Activated CD4-positive, CD25-positive, alpha-beta regulatory T cell treated with anti-CD3 and anti-CD28 coated beads, Interleukin-2, amount 50 U/mL, for 72 hours (primary cell): ENCODE measurements around the gene ADAMTSL4.
"Not testable (repeated sequence)": the region's sequence is repeated elsewhere in the genome, so short reads cannot be mapped to it uniquely, and the experiment has no call there.

Experiments used
- DNase-seq: peaks from one replicate; pipeline ENCODE4 v3.0.0; 2021

The ADAMTSL4 gene

DNA sequence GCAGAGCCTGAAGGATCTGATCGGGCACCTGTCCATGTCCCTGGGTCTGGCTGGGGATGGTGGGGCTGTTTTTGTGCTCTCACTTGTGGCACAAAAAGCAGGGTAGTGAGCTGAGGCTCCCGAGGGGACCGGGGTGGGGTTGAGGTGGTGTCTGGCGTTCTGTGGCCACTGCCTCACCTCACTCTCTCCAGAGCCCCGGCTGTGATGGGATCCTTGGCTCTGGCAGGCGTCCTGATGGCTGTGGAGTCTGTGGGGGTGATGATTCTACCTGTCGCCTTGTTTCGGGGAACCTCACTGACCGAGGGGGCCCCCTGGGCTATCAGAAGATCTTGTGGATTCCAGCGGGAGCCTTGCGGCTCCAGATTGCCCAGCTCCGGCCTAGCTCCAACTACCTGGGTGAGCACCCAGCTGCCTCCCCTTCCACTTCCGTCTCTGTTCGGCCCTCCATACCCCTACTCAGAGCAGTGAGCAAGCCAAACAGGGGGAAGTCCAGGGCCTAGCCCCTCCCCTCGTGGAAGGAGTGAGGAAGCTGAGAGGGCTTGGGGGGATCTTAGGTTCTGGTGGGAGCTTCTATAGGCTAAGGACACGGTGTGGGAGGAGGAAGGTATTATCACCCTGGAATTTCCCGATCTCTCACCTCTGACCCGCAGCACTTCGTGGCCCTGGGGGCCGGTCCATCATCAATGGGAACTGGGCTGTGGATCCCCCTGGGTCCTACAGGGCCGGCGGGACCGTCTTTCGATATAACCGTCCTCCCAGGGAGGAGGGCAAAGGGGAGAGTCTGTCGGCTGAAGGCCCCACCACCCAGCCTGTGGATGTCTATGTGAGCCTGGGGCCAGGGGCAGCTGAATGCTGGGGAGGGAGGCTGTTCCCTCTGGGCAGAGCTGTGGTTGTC, 7.0 kb downstream of the ADAMTSL4 start:
- no peak for DNase-seq

DNA sequence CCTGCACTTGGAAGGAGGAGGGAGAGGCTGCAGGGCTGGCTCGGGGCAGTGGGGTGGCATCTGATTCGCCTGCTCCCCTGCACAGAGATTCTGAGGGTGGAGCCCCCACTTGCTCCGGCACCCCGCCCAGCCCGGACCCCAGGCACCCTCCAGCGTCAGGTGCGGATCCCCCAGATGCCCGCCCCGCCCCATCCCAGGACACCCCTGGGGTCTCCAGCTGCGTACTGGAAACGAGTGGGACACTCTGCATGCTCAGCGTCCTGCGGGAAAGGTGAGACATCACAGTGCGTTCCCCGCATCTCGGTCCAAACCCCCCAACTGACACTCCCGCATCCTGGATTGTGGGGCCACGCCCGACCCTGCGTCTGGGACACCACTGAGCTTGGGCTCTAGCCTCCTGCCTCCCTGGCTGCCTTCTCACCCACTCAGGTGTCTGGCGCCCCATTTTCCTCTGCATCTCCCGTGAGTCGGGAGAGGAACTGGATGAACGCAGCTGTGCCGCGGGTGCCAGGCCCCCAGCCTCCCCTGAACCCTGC, 7.9 kb downstream of the ADAMTSL4 start:
- no peak for DNase-seq

DNA sequence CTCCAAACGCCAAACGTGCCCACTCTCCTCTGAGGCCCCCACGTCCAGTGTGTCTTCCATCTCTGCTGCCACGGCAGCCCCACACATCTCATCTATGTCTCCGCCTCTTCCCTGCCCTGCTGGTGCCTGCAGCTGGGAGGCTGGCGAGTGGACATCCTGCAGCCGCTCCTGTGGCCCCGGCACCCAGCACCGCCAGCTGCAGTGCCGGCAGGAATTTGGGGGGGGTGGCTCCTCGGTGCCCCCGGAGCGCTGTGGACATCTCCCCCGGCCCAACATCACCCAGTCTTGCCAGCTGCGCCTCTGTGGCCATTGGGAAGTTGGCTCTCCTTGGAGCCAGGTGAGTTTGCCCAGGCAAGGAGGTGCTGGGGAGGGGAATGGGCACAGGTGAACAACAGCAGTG, 8.6 kb downstream of the ADAMTSL4 start:
- no peak for DNase-seq

GRCh38 chr1:150558303-150558704, 9.1 kb downstream of the ADAMTSL4 start:
- DNase-seq: no peak

- no peak for DNase-seq
These were observed 9.8 kb downstream of the ADAMTSL4 start for GRCh38 chr1:150558761-150559655.

DNA sequence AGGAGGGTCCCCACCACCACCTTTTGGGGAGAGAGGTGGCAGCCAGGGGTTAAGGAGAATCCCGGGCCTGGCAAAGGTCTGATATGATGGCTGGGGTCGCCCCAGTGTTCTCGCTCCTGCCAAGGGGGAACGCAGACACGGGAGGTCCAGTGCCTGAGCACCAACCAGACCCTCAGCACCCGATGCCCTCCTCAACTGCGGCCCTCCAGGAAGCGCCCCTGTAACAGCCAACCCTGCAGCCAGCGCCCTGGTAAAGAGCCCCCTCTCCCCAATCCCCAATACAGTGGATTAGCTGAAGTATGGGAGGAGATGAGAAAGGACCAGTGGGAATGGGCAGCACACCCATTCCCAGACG, 10.4 kb downstream of the ADAMTSL4 start:
- DNase-seq: no peak

GRCh38 chr1:150560011-150560438, 10.8 kb downstream of the ADAMTSL4 start:
- peak; percentile 80 for DNase-seq

- peak; percentile 85 for DNase-seq
These were observed 11.5 kb downstream of the ADAMTSL4 start for GRCh38 chr1:150560576-150561253.

- DNase-seq: peak; percentile 75
These were observed 12.2 kb downstream of the ADAMTSL4 start for GRCh38 chr1:150561254-150561973.

DNA sequence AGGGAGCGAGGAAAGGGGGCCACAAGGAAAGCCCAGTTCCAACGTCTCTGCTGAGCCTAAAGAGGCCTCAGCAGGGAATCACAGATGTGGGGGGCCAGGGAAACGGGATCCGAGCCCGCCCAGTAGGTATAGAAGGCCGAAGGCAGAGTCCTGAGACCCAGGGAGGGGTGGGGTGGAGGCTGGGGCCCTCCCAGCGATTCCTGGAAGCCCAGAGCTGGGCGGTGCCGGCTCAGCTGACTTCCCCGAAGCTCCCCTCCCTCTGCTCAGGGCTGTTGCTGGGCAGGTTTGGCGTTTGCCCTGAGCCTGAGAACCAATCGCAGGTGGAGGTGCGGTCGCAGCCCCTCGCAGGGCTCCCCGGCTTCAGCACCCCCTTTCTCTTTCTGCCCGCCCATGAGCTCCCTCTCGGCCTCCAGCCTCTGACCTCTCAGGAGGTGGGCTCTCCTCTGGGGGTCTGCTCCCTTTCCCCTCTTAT, 12.8 kb downstream of the ADAMTSL4 start:
- peak; percentile 90 for DNase-seq

DNA sequence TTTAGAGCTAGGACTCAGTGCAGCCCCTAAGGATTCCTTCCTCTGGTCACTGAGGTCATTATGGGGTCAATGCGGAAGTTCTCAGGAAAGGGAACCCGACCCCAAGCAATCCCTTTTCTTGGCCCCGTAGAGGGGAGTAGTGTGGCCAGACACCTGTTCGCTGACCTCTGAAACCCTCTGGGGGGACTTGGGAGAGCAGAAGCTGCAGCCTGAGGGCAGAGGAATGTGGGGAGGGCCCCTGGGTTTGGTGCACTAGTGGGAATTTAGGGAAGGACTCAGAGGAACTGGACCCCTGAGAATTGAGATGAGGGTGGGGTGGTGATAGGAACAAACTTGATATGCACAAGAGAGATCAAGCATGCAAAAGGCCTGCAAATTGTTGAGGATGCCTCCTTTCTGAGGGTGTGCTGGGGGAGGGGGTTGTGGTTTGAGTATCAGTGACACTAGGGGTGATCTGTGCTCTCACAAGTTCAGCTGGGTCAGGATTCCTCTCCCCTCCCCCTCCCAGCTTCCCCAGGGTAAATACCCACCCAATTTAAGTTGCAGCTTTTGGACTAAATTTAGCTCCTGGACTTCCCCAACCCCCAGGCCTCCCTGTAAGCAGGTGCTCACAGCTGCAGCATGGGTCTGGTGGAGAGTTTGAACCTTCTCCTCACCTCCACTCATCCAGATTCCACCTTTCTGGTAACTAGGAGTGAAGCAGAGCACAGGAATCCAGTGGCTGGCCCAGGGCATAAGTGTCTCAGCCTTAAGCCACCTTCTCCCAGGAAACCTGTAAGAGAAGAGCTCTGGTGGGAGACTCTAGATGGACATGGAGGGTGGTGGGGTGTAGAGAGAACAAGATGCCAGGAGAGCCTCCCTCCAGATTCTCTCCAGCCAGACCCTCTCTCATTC, 13.5 kb downstream of the ADAMTSL4 start:
- peak; percentile 76 for DNase-seq

- peak; percentile 50 for DNase-seq
These were observed 14.3 kb downstream of the ADAMTSL4 start for GRCh38 chr1:150563340-150564038.

GRCh38 chr1:150564051-150564991, 15.1 kb downstream of the ADAMTSL4 start:
- peak; percentile 62 for DNase-seq

GRCh38 chr1:150565240-150565991, 16.2 kb downstream of the ADAMTSL4 start:
- not testable (repeated sequence) for DNase-seq

- no peak for DNase-seq
These were observed 17.6 kb downstream of the ADAMTSL4 start for GRCh38 chr1:150566589-150567340.

- peak; percentile 63 for DNase-seq
These were observed 18.1 kb downstream of the ADAMTSL4 start for GRCh38 chr1:150567341-150567716.
